HepG2 (cell line): ENCODE measurements around the gene SYNM. TPM values are rescaled to one million over a fixed set of nuclear protein-coding genes. Genes with fewer than 3 reads are reported as not detected.

Source experiments
- ATF1 ChIP-seq: IDR thresholded peaks from 2 replicates; pipeline ENCODE4 v1.6.1; 2016; ENCODE audit warnings: mild to moderate bottlenecking, control low read depth
- CHD4 ChIP-seq: fragments of 200-600 bp; sonication (generic); IDR thresholded peaks from 2 replicates; pipeline ENCODE4 v1.7.0; 2017; ENCODE audit warnings: mild to moderate bottlenecking, low read length, borderline replicate concordance
- GPN1 ChIP-seq: sonication (generic); formaldehyde crosslinking; IDR thresholded peaks from 2 replicates; pipeline ENCODE4 v1.5.1; 2020; ENCODE audit warnings: missing genetic modification reagents, borderline replicate concordance
- IRF1 ChIP-seq: sonication (generic); formaldehyde crosslinking; IDR thresholded peaks from 2 replicates; pipeline ENCODE4 v1.4.0; 2020; ENCODE audit warnings: low read depth, mild to moderate bottlenecking, missing genetic modification reagents
- KMT2B ChIP-seq: IDR thresholded peaks from 2 replicates; pipeline ENCODE4 v1.6.1; 2016; ENCODE audit warnings: missing genetic modification reagents, missing compliant biosample characterization
- NFIC ChIP-seq: IDR thresholded peaks from 2 replicates; pipeline ENCODE4 v1.6.1; 2012; ENCODE audit warnings: mild to moderate bottlenecking, low read length, inconsistent platforms
- PBX3 ChIP-seq: sonication (generic); formaldehyde crosslinking; IDR thresholded peaks from 2 replicates; pipeline ENCODE4 v1.8.1; 2023; ENCODE audit warnings: missing genetic modification reagents, inconsistent platforms, borderline replicate concordance
- PITX1 ChIP-seq: sonication (generic); formaldehyde crosslinking; IDR thresholded peaks from 2 replicates; pipeline ENCODE4 v1.5.1; 2020; ENCODE audit warnings: mild to moderate bottlenecking, missing genetic modification reagents
- RBM39 ChIP-seq: fragments of 200-400 bp; formaldehyde crosslinking; IDR thresholded peaks from one replicate; pipeline ENCODE4 v1.6.1; 2018; ENCODE audit warnings: antibody characterized with exemption, mild to moderate bottlenecking, low read depth, low read length; ENCODE audit not compliant: poor library complexity, severe bottlenecking
- STAG1 ChIP-seq: sonication (generic); formaldehyde crosslinking; IDR thresholded peaks from 2 replicates; pipeline ENCODE4 v1.4.0; 2020; ENCODE audit warnings: missing genetic modification reagents
- TBX3 ChIP-seq: fragments of 450-650 bp; IDR thresholded peaks from 2 replicates; pipeline ENCODE4 v1.6.1; 2017; ENCODE audit warnings: antibody characterized with exemption, mild to moderate bottlenecking, inconsistent platforms, borderline replicate concordance
- ZBTB7B ChIP-seq: sonication (generic); formaldehyde crosslinking; IDR thresholded peaks from 2 replicates; pipeline ENCODE4 v1.4.0; 2020; ENCODE audit warnings: missing genetic modification reagents
- ZNF143 ChIP-seq: sonication (generic); formaldehyde crosslinking; IDR thresholded peaks from 2 replicates; pipeline ENCODE4 v1.4.0; 2020; ENCODE audit warnings: missing genetic modification reagents
- ZNF230 ChIP-seq: sonication (generic); formaldehyde crosslinking; IDR thresholded peaks from 2 replicates; pipeline ENCODE4 v1.4.0; 2020; ENCODE audit warnings: mild to moderate bottlenecking, missing genetic modification reagents
- ZNF280B ChIP-seq: sonication (generic); formaldehyde crosslinking; IDR thresholded peaks from 2 replicates; pipeline ENCODE4 v1.5.0; 2020; ENCODE audit warnings: missing genetic modification reagents, mild to moderate bottlenecking, borderline replicate concordance
- ZNF614 ChIP-seq: IDR thresholded peaks from 2 replicates; pipeline ENCODE4 v1.6.1; 2018; ENCODE audit warnings: missing biosample characterization, missing genetic modification reagents, inconsistent platforms, borderline replicate concordance
- polyA plus RNA-seq, 8 experiments: library from polyadenylated mRNA; depleted of rRNA in 3 of 8; stranded (reverse) in 7 of 8; unstranded in 1 of 8; fragments of >200 nt; fragmentation: Illumina TruSeq in 4 of 8; extraction: Trizol in 4 of 8; gene quantifications; 2 replicates each; pipeline versions ENCODE4 v1.2.1 to v1.2.3, GENCODE V29; 2011 to 2016; ENCODE audit warnings: low read depth in 4 of 8, missing spikeins in 1 of 8, mixed read lengths in 1 of 8; ENCODE audit not compliant: insufficient read depth in 1 of 8
- total RNA-seq, 5 experiments: library from RNA; depleted of rRNA; stranded (reverse); fragments of >200 nt; fragmentation: Illumina TruSeq; extraction: Trizol; gene quantifications; 2 replicates each; pipeline ENCODE4 v1.2.3, GENCODE V29; 2016; ENCODE audit warnings: low read depth in 1 of 5
- TF ChIP-seq, protein P1 (sequence below): sonication (generic); formaldehyde crosslinking; IDR thresholded peaks from 2 replicates; pipeline ENCODE4 v1.8.1; 2022; ENCODE audit warnings: low read depth, mild to moderate bottlenecking, missing genetic modification reagents
- TF ChIP-seq, protein P2 (sequence below), 2 experiments: IDR thresholded peaks; 2 replicates each; pipeline ENCODE4 v1.6.1; 2011 to 2012; ENCODE audit warnings: low read length in 2 of 2, borderline replicate concordance in 1 of 2, low read depth in 1 of 2, mild to moderate bottlenecking in 1 of 2, moderate library complexity in 1 of 2

The SYNM gene
- total and polyA plus RNA-seq, 2 of the 13 experiments (the other 11 are each of a cell fraction or from before 2014, with no cell fraction given), result 1.1 to 3.7 TPM

DNA sequence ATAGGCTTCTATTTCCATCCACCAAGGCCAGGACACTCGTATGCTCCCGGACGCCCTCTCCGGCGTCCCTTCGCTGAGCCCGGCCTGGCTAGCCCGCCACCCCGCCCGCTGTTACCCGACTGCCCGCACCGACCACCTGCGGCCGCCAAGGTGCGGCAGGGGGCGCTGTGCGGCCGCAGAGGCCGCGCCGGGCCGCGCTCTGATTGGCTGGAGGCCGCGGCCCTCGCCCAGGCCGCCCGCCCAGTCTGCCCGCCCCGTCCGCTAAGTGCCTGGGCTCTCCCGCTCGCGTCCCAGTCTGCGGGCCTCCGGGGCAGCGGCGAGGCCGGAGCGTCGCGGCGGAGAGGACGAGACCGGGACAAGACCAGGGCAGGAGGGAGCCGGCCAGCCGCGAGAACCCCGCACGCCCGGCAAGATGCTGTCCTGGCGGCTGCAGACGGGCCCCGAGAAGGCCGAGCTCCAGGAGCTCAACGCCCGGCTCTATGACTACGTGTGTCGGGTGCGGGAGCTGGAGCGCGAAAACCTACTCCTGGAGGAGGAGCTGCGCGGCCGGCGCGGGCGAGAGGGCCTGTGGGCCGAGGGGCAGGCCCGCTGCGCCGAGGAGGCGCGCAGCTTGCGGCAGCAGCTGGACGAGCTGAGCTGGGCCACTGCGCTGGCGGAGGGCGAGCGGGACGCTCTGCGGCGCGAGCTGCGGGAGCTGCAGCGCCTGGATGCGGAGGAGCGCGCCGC, at the start of gene SYNM (continued):
- TF ChIP-seq ATF1 (CRISPR knock-in tag) (no peak), PITX1 (CRISPR knock-in tag) (no peak), ZNF230 (CRISPR knock-in tag) (no peak; the same call in 1 of the 2 replicates), GPN1 (CRISPR knock-in tag) (no peak), TBX3 (no peak), ZNF614 (CRISPR knock-in tag) (0 out of 2 replicates have a peak, but pooled peaks have one; percentile 27), ZNF143 (CRISPR knock-in tag) (no peak), ZBTB7B (CRISPR knock-in tag) (peak; percentile 51), NFIC (no peak), KMT2B (CRISPR knock-in tag) (0 out of 2 replicates have a peak, but pooled peaks have one; percentile 49), ZNF280B (CRISPR knock-in tag) (peak; percentile 49; the same call in 1 of the 2 replicates), CHD4 (no peak), IRF1 (CRISPR knock-in tag) (no peak), RBM39 (peak; percentile 39), STAG1 (peak; percentile 67), PBX3 (0 out of 2 replicates have a peak, but pooled peaks have one; percentile 65)
- TF ChIP-seq, protein P1, sequence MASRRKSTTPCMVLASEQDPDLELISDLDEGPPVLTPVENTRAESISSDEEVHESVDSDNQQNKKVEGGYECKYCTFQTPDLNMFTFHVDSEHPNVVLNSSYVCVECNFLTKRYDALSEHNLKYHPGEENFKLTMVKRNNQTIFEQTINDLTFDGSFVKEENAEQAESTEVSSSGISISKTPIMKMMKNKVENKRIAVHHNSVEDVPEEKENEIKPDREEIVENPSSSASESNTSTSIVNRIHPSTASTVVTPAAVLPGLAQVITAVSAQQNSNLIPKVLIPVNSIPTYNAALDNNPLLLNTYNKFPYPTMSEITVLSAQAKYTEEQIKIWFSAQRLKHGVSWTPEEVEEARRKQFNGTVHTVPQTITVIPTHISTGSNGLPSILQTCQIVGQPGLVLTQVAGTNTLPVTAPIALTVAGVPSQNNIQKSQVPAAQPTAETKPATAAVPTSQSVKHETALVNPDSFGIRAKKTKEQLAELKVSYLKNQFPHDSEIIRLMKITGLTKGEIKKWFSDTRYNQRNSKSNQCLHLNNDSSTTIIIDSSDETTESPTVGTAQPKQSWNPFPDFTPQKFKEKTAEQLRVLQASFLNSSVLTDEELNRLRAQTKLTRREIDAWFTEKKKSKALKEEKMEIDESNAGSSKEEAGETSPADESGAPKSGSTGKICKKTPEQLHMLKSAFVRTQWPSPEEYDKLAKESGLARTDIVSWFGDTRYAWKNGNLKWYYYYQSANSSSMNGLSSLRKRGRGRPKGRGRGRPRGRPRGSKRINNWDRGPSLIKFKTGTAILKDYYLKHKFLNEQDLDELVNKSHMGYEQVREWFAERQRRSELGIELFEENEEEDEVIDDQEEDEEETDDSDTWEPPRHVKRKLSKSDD, result 0 out of 2 replicates have a peak, but pooled peaks have one; percentile 67
- TF ChIP-seq, protein P2, sequence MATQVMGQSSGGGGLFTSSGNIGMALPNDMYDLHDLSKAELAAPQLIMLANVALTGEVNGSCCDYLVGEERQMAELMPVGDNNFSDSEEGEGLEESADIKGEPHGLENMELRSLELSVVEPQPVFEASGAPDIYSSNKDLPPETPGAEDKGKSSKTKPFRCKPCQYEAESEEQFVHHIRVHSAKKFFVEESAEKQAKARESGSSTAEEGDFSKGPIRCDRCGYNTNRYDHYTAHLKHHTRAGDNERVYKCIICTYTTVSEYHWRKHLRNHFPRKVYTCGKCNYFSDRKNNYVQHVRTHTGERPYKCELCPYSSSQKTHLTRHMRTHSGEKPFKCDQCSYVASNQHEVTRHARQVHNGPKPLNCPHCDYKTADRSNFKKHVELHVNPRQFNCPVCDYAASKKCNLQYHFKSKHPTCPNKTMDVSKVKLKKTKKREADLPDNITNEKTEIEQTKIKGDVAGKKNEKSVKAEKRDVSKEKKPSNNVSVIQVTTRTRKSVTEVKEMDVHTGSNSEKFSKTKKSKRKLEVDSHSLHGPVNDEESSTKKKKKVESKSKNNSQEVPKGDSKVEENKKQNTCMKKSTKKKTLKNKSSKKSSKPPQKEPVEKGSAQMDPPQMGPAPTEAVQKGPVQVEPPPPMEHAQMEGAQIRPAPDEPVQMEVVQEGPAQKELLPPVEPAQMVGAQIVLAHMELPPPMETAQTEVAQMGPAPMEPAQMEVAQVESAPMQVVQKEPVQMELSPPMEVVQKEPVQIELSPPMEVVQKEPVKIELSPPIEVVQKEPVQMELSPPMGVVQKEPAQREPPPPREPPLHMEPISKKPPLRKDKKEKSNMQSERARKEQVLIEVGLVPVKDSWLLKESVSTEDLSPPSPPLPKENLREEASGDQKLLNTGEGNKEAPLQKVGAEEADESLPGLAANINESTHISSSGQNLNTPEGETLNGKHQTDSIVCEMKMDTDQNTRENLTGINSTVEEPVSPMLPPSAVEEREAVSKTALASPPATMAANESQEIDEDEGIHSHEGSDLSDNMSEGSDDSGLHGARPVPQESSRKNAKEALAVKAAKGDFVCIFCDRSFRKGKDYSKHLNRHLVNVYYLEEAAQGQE (IDR thresholded peaks at IDR 0.05; ENCODE audit: borderline replicate concordance in 1 of 2, low read depth in 1 of 2, low read length in 2 of 2), result 0 out of 4 replicates have a peak, but pooled peaks of 1 of the 2 experiments have one; percentile 4
